ENCODE measurements around the gene LRRC7. TPM values are rescaled to one million over a fixed set of nuclear protein-coding genes. Genes with fewer than 3 reads are reported as not detected.
A peak's percentile ranks its signal among the peaks of the same experiment; 100 is the strongest.
"Not testable (repeated sequence)": the region's sequence is repeated elsewhere in the genome, so short reads cannot be mapped to it uniquely, and the experiment has no call there.

Gene LRRC7
- polyA plus RNA-seq, 3 donors = 4.7 to 9.9 (median 7.9) TPM

DNA sequence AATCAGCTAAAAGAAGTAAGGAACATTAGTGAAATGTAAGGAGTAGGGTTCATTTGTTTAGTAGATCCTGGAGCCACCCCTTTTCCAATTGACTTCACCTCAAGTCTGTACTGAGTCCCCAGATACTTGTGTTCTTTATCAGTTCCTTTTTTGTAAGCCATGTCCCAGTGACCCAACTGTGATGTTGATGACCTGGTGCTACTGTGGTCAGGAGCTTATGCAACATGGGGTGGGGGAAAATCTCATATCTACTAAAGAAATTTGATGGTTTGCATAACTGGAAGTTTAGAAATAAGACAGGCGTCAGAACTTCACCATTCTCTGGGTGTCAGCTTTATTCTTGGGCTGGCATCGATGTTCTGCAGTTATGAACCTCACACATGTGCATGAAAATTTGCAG is 120.5 kb downstream of the LRRC7 start:
- DNase-seq = no peak

DNA sequence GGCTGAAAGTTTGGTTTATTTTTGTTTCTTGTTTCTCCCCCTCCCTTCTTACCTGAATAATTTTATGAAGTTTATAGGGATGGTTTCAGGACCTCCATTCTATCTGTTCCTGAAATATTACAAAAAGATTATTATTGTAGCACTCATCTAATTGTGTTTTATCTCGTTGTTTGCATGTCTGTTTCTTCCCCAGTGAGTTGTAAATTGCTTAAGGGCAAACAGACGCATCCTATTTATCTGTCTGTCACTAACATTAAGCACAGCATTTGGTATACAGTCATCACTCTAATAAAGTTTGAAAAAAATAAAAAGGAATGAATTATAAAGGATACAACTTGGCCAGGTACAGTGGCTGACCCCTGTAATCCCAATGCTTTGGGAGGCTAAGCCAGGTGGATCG is 123.5 kb downstream of the LRRC7 start:
- no peak for DNase-seq

DNA sequence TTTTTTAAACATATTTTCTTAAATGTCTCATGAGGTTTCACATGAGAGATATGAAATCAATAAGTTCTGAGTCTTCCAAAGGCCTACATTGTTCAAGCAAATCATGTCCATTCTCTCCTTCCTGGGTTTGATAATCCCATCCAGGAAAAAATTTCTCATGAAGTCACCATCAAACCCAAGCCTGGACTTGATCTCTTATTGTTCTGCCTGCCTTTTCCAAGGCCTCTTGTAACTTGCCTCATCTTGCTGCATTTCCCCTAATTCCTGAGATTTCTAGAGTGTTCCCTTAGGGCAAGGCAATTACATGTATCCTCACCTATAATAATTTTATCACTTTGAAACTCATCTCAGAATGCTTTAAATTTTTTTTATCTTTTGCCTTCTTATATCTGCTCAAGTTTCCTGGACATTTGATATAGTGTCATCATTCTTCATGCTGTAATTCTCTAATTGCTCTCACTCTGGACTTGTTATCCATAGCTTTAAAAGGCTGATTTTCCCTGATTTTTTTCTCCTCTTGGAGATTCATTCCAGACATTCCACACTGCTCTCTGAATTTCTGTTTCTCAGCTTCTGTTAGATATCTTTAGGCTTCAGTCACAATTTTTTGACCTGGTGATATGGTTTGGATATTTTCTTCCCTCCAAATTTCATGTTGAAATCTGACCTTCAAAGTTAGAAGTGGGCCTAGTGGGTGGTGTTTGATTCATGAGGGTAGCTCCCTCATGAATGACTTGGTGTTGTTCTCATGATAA is 126.4 kb downstream of the LRRC7 start:
- no peak for DNase-seq

DNA sequence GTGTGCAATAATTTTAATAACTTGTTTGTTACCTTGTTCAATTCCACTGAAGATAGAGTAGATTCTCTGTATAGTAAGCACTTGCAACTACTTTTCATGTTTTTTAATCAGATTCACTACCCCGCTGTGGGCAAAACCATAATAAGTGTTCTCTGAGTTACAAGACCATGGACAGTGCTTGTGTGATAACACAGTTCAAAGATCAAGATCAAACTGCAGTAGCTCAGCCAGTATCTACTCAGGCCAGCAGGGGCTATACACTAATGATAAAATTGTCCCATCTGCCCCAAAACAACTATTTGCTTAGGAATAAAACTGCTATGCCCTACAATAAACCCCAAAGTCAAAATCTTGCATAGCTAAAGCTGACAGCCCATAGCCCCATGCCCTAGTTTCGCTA is 129.6 kb downstream of the LRRC7 start:
- no peak for DNase-seq

DNA sequence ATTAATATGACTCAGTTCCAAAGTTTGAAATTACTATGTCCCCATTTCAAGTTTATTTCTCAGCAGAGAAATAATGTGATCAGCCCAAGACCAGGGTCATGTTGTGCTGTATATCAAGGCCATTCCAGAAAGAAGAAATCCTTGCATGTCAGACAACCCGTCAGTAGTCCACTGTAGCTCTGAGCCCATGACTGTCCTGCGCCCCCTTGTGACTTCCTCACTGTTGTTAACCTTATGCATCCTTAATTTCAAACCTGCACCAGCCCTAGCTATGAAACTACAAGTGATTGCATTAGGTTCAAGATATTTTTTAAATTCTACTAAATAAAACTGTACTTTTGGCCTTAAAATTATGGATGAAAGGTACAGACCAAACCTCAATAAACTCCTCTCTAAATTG is 133.0 kb downstream of the LRRC7 start:
- no peak for DNase-seq

DNA sequence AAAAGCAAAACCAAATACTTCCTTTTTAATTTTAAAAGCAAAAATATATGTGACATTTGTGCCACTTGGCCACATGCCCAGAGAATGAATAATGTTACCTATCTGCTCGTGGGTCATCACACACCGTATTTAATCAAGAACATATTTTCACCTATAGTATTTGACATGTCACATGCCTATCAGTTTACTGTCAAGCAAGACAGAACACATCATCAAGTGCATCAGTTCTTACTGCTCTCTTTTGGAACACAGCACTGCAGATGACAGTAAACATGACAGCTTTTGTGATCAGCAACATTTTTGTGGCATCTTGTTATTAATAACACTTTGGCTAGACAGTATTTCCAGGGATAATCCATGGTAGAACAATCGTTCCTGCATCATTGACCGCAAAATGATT is 134.4 kb downstream of the LRRC7 start:
- no peak for DNase-seq

DNA sequence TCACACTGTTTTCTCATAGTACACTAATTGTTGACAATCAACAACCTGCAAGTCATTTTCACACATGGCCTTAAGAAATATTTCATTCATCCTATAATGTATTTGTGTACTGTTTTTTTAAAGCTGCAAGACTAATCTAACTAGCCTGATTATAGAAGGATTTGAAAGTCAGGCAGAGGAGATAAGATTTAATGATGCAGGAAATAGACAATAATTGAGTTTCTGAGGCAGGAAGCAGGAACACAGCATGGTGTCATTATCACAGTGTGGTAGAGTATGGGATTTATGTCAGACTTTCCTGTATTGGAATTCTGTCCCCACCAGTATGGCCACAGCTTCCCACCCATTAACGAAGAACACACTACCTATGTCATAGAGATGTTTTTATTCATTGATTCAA is 138.8 kb downstream of the LRRC7 start:
- no peak for DNase-seq

DNA sequence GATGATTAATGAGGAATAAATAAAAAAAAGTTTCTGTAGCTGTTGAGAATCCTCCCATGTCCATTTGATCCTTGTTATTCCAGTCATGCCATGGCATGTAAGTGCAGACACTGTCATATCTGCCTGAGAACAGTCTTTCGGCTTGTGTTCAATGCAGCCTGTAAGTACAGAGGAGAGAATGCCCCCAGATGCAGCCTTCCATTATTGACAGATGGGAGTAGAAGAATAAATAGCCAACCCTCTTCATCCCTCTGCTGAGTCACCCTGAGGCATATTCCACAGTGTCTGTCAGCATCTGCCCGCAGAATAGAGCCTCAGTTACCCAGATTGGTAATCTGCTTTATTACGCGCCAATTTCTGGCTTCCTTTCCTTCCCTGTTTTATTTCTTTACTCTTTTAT is 139.4 kb downstream of the LRRC7 start:
- DNase-seq = no peak

DNA sequence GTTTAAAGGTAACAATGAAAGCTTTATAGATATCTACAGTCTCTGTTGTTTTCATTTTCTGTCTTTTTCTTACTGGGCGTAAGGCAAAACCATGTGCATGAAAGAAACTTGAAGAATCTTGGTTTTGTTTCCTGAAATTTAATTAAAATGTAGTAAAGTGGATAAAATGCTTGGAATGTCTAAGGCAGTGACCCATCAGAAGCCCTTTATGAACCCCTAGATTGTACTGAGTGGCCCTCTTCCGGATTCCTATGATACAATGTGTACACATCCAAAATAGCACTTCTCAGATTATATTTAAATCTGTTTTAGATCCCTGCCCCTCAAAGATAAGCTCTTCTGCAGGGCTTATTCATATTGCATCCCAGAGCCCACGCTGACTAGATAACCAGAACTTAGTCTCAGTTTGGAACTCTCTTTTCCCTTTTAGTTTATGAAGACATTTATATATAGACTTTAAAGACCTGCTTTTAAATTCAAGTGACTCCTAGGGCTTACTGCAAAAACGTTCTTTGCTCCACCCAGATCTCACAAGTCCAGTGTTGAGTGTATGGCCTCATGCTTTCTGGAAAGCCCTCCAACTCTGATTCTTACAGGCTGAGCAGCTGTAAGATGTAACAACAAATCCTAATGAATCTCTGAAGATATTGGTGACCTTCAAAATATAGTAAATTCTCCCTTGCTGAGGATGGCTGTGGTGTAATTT is 142.9 kb downstream of the LRRC7 start:
- DNase-seq = no peak

DNA sequence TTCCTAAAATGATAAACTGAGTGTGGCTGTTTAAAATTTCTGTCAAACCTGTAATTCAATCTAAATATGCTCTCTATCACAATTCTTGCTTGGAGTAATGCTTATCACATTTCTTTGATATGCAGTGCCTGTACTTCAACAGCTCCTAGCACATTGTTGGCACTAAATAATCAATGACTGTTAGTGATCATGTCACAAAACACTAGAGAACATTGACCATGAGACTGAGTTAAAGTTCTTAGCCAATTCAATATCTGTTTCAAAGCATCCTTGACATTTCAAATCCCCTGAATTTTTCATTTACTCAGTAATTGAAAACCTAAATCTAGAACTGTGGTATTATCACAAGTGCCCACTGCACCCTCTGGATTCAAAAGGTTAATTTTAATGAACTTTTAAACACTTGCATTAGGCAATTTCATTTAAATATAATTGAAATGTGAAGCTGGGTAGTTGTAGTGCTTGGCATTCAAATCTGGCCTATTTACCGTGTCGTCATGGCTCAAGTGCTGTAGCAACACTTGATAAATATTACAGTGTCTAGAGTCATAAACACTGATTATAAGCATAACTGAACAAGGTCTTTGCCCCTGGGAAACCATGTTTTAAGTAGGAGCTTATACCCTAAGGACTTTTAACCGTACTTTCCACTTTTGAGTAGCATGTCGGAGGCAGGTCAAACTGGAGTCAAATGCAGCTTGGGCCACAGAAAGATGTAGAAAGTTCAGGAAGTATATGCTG is 143.6 kb downstream of the LRRC7 start:
- DNase-seq = no peak

DNA sequence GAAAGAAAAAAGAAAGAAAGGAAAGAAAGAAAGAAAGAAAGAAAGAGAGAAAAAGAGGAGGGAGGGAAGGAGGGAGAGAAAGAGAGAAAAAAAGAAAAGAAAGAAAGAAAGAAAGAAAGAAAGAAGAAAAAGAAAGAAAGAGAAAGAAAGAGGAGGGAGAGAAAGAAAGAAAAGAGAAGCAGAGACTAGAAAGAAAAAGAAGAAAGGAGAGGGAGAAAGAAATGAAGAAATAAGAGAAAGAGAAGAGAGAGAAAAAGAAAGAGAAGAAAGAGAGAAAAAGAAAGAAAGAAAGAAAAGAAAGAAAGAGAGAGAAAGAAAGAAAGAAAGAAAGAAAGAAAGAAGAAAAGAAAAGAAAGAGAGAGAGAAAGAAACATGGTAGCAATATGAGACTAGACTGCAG is 150.1 kb downstream of the LRRC7 start:
- not testable (repeated sequence) for DNase-seq

DNA sequence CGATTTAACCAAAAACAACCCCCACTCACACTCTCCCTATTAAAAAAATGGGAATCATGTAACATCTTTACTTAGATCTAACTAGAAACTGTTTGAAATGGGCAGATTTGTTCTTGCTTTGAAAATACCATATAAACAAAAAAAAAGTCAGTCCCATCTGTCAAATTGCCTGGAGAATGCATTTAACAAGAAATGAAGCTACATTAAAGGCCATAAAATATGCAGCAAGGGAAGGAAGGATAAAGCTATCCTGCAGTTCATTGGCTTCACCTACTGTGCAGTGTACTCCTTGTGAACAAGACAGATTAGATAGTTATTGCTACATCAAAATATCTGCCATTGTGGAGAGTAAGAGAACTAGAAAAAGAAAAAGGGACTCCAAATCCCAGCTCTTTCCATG is 160.5 kb downstream of the LRRC7 start:
- no peak for DNase-seq

DNA sequence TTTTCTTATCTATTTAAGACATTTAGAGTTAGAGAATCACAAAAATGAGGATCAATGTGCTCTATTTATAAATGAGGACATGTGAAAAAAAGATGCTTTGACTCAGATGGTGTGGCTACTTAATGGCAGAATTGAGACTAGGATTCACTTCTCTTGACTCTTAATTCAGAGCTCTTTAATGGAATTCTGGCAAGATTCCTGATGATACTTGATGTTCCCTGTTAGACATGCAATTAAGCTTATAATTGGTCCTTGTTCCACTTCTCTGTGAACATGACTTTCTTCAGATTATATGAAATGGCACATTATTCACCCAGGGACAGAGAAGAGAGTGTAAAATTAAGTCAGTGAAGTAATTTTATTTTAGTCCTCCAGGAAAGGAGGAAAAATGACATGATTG is 165.3 kb downstream of the LRRC7 start:
- DNase-seq = no peak

DNA sequence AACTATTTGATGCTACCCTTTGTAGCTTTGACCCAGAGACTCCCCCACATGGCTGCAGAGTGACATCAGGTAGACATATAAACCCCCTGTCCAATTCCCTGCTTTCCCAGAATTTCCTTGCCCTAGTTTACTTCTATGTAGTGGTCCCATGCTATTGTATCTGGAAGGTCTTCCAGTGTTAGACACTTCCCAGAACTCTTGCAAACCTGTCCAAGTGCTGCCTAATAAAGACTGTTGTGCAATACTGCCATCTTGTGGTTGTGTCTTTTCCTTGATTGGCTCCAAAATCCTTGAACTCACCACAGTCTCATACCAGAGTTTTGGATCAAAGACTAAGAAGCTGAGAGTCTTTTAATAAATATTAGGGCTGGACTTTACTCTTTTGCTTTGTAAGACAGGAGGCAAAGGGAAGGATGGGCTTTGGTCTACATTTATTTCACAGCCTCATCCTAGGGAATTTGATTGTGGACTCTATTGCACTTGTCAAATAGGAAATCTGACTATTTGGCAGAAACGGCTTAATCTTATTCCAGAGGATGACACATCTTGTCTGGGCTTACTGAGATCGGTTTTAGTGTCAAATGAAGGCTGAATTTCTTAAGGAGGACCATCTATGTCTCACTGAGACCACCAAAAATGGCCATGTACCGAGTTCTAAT is 169.9 kb downstream of the LRRC7 start:
- peak; percentile 59 for DNase-seq

DNA sequence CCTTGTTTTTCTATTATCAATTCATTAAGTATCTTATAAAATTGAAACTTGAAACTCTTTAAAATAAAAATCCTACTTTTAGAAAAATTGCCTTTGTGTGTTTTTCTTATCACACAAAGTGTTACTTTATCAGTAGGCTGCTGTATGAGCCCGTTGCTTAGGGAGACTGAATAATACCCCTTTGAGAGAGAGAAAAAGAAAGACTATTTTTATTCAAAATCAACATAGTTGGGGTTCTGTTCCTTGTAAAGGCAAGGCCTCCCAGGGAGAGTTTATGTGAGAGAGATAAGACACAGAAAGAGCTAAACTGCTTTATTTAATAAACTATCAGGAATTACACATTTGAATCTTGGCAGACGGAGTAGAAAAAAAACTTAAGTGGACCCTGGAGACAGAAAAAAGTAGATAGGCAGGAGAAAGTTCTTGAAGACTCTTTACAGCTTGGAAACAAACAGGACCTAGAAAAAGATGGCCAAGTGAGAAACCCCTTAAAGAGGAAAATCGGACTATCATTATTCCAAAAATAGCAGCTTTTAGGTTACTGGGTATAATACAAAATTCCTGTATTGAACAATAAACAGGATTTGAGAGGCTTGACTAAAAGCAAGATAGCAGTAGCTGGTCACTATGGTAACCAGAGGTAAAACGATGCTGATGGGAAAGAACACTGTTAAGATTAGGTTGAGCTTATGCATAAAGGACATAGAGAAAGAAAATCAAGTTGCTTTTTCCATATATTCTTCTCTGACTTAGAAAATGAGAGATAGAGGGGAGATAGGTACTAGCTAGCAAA is 170.9 kb downstream of the LRRC7 start:
- DNase-seq = no peak

DNA sequence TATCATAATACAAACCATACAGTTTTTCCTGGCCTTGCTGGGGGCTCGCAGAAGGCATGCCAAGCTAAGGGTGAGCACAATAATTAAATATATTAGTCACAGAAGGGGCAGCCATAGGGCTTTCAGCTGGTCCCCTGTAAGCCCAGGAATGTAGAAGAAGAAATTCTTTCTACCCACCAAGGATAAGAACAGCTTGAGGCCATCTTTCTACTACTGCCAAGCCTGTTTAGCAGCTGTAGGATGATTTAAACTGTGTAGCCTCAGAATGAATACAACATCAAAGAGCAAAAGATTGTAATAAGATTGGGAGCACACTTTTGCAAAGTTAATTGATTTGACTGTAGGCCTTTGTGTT is 171.5 kb downstream of the LRRC7 start:
- peak; percentile 24 for DNase-seq

DNA sequence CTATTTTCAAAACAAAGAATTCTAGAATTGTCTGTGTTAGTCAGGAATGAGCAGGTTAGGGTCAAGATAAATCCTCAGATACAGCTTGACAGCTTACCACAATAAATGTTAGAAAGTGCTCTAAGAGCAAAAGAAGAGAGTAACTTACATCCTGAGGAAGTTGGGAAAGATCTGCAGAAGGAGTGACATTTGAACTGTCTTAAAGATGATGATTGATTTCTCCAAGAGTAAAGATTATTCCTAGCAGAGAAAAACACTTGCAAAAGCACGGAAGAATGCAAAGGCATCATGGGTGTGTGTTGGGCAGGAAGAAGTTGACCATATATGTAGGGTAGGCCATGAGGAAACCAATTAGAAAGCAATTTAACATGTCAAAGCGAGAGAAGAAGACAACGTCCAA is 175.4 kb downstream of the LRRC7 start:
- DNase-seq = peak; percentile 40

DNA sequence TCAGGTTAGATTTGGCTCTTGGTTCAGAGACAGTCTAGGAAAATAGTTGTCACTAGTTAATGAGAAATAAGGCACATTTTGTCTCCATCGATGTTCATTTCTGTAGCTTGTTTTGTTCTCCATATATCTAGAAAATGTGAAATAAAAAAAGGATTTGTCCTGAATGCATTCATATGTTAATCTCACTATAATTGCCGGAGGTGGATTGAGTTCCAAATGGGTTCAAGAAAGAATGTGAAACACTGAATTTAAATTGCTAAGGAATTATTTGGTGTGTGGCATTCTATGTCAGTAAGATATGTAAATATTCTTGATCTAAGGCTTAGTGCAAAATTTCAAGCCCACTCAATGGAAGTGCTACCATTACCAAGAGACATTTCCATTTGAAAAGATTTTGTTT is 176.7 kb downstream of the LRRC7 start:
- no peak for DNase-seq

DNA sequence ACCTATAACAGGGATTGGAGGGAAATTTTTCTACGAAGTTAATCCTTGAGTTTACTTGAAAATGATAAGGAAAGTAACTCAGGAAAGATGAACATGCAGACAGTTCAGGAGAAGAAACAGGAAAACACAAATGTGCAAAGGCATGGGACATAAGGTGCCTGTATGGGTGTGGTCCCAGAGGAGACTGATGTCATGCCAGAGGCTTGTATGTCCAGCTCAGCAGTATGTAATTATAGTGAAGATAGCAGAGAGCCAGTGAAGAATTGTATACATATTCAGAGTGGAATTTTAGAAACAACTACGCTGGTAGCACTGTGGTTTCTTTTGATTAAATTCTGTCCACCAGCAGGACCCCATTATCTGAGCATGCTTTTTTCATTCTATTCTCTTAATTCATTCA is 179.5 kb downstream of the LRRC7 start:
- no peak for DNase-seq

DNA sequence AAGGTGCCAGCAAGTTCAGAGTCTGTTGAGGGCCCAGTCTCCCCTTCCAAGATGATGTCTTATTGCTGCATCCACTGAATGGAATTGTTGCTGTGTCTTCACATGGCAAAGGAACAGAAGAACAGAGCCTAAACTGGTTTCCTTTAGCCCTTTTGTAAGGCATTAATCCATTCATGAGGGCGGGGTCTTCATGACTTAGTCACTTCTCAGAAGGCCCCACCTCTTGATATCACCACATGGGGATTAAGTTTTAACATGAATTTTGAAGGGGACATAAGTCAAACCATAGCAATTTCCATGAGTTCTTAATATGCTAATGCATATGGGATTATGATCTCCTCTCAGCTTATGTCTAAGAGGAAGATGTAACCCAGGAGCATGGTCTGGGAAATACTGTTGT is 182.9 kb downstream of the LRRC7 start:
- DNase-seq = no peak

DNA sequence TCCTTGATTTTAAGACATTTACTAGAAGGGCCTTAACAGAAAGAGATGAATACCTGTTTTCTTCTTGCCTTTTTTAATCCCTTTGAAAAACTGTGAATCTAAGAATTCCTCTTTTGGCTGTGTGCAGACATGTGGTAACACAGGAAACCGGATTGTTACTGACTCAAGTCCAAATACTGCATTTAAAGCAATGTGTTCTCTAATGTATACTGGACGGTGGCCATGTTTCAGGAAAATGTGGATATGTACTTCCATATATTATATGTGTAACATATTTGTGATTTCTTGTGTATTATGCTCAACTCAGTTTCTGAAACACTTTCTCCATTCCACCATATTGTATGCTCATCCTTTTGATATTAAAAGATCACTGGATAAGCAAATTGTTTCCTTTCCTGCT is 185.1 kb downstream of the LRRC7 start:
- DNase-seq = no peak

DNA sequence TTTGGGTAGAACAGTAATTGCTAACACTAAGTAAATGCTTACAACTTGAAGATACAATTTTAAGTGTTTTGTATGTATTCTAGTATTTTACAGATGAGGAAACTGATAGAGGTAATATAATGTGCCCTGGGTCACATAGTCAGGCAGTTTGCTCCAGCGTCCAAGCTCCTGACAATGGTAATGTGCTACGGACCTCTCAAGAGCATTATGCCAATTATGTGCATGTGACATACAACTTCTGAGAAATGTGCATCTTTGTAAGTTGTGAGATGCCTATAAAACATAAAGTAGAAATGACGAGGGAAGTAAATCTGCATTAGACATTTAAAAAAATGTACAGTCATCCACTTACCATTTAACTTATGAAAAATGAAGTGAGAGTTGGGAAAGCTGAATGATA is 186.8 kb downstream of the LRRC7 start:
- no peak for DNase-seq

Data from renal pelvis (tissue), 4 donors.